ENCODE data around the gene BACE1. TPM values are rescaled to one million over a fixed set of nuclear protein-coding genes. Genes with fewer than 3 reads are reported as not detected.

BACE1 gene
- total RNA-seq, 1 donor, result 31.5 TPM

GRCh38 chr11:117319214-117319840 is 3.3 kb upstream of the BACE1 start:
- DNase-seq (ENCODE audit: low read depth), result peak; percentile 42
- TF ChIP-seq, protein P1, sequence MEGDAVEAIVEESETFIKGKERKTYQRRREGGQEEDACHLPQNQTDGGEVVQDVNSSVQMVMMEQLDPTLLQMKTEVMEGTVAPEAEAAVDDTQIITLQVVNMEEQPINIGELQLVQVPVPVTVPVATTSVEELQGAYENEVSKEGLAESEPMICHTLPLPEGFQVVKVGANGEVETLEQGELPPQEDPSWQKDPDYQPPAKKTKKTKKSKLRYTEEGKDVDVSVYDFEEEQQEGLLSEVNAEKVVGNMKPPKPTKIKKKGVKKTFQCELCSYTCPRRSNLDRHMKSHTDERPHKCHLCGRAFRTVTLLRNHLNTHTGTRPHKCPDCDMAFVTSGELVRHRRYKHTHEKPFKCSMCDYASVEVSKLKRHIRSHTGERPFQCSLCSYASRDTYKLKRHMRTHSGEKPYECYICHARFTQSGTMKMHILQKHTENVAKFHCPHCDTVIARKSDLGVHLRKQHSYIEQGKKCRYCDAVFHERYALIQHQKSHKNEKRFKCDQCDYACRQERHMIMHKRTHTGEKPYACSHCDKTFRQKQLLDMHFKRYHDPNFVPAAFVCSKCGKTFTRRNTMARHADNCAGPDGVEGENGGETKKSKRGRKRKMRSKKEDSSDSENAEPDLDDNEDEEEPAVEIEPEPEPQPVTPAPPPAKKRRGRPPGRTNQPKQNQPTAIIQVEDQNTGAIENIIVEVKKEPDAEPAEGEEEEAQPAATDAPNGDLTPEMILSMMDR (IDR thresholded peaks at IDR 0.05; ENCODE audit: insufficient read depth, low read depth, low read length), result no peak
- H3K4me3 ChIP-seq (ENCODE audit: low read depth, low read length), result no peak overlapping the region

- TF ChIP-seq, protein P1 (IDR thresholded peaks at IDR 0.05; ENCODE audit: insufficient read depth, low read depth, low read length), result no peak
- no peak overlapping the region for H3K4me3 ChIP-seq (ENCODE audit: low read depth, low read length)
- no peak for DNase-seq (ENCODE audit: low read depth)
These were observed 2.7 kb upstream of the BACE1 start for GRCh38 chr11:117318738-117319137.

DNA sequence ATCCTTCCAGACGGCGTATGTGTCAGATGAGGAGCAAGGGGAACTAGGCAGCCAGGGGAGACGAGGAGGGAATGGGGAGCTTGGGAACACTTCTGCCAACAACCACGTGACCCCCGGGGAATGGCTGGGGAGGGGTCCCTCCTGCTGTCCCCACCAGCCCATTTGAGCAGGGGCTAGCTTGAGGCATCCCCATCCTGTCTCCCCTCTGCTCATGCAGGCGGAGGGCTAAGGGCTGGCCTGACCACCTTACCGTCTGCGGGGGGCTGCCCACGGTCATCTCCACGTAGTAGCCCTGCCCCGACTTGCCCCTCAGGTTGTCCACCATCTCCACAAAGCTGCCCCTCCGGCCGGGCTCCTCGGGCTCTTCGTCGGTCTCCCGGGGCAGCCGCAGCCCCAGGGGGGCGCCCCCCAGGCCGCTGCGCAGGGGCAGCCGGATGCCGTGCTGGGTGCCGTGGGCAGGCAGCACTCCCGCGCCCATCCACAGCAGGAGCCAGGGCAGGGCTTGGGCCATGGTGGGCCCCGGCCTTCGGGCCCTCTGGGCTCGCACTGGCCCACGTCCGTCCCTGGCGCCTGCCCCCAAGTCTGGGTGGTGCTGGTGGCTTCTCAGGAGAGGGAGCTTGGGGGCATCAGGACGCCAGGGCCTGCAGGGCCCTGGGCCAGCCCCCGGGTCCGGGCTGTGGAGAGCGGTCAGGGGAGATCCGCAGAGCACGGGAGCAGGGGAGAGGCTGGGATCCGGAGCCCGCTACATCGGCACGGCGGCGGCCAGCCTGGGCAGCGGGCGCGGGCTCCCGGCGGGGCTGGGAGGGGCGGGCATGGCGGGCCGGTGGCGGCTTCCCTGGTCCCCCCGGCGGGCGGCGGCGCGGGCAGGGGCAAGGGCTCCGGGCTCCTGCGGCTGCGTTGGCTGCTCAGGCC is 515 bp downstream of the BACE1 start:
- peak overlapping the region; percentile 82 for H3K4me3 ChIP-seq (ENCODE audit: low read depth, low read length)
- DNase-seq (ENCODE audit: low read depth), result no peak
- TF ChIP-seq, protein P1 (IDR thresholded peaks at IDR 0.05; ENCODE audit: insufficient read depth, low read depth, low read length), result no peak

DNA sequence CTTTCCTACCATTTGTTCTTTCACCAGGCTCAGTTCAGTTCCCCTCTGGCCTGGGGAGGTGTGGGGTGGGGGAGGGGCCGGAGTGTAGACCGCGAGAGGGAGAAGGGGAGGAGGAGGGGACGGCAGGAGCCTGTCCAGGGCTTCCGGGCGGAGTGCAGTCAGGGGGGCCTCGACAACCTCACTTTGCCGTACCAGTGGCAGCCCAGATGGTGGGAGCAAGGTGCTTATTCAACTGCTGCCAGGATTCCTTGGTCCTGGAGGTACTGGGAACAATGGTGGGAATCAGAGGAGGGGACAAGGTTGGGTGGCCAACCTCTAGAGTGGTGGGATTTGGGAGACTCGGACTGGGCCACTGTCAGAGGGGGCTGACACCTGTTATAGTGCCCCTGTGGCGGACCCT is 1.2 kb downstream of the BACE1 start:
- no peak for DNase-seq (ENCODE audit: low read depth)
- H3K4me3 ChIP-seq (ENCODE audit: low read depth, low read length), result peak overlapping the region; percentile 82
- TF ChIP-seq, protein P1 (IDR thresholded peaks at IDR 0.05; ENCODE audit: insufficient read depth, low read depth, low read length), result no peak

DNA sequence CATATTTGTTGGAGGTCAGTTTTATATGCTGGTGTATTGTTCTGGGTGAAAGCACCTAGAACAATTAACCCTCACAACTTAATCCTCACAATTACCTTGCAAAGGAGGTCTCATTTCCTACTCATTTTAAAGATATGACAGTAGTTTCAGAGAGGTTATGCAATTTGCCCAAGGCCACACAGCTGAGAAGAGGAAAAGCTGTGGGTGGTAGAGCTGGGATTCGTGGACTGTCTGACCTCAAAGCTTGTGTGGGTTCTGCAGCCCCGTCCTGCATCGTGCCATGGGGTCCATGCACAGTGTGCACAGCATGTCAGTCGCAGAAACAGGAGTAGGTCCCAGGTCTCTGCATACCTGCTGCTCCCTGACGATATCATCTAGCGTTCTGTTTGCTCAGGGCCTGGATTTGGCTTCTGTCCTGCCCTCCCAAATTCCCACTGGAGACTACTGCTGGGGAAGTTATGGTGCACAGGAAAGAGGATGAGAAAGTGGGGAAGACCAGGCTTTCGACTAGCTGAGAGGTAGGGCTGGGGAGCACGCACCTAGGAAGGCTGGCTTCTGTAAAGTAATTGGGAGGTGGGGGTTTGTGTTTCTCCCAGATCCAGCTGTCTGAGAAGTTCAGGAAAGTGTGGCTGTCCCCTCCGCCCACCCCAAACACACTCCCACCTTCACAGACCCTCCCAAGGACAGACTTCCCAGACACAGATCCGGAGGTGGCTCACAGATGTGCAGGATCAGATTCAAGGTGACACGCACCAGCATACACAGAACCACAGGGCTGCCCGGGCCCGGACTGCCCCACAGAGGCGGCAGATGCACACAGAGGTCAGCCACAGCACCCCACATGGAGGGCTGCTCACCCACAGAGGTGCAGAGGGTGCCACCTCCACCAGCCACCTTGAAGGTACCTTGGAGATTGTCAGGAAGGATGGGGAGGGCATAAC is 2.0 kb downstream of the BACE1 start:
- TF ChIP-seq, protein P1 (IDR thresholded peaks at IDR 0.05; ENCODE audit: insufficient read depth, low read depth, low read length), result no peak
- peak overlapping the region; percentile 82 for H3K4me3 ChIP-seq (ENCODE audit: low read depth, low read length)
- DNase-seq (ENCODE audit: low read depth), result no peak

GRCh38 chr11:117313091-117313490 is 3.0 kb downstream of the BACE1 start:
- no peak for DNase-seq (ENCODE audit: low read depth)
- TF ChIP-seq, protein P1 (IDR thresholded peaks at IDR 0.05; ENCODE audit: insufficient read depth, low read depth, low read length), result no peak
- no peak overlapping the region for H3K4me3 ChIP-seq (ENCODE audit: low read depth, low read length)
